Measurements from ENCODE around the gene MACO1.
"Not testable (repeated sequence)": the region's sequence is repeated elsewhere in the genome, so short reads cannot be mapped to it uniquely, and the experiment has no call there.

The MACO1 gene

GRCh38 chr1:25430073-25430966 is at the start of gene MACO1:
Gene MACO1 (plus strand): TSS chr1:25430897. CDS start chr1:25431099, 202 bp downstream.
- peak; percentile 96 for DNase-seq

- DNase-seq, result not testable (repeated sequence)
Observed at GRCh38 chr1:25382543-25382942, 48.2 kb upstream of the MACO1 start.

GRCh38 chr1:25383090-25383489 is 47.6 kb upstream of the MACO1 start:
- not testable (repeated sequence) for DNase-seq

GRCh38 chr1:25383875-25384274 is 46.8 kb upstream of the MACO1 start:
- DNase-seq, result not testable (repeated sequence)

GRCh38 chr1:25387096-25387495 is 43.6 kb upstream of the MACO1 start:
- DNase-seq, result not testable (repeated sequence)

GRCh38 chr1:25388691-25389090 is 42.0 kb upstream of the MACO1 start:
- DNase-seq, result not testable (repeated sequence)

GRCh38 chr1:25389721-25390120 is 41.0 kb upstream of the MACO1 start:
- DNase-seq, result not testable (repeated sequence)

- DNase-seq, result no peak
Observed at GRCh38 chr1:25392841-25393240, 37.9 kb upstream of the MACO1 start.

GRCh38 chr1:25397549-25397948 is 33.1 kb upstream of the MACO1 start:
- DNase-seq, result not testable (repeated sequence)

- DNase-seq, result not testable (repeated sequence)
Observed at GRCh38 chr1:25398079-25398478, 32.6 kb upstream of the MACO1 start.

- not testable (repeated sequence) for DNase-seq
Observed at GRCh38 chr1:25402947-25403803, 27.5 kb upstream of the MACO1 start.

- not testable (repeated sequence) for DNase-seq
Observed at GRCh38 chr1:25405731-25406305, 24.9 kb upstream of the MACO1 start.

GRCh38 chr1:25409641-25410427 is 20.9 kb upstream of the MACO1 start:
- not testable (repeated sequence) for DNase-seq

GRCh38 chr1:25412872-25413623 is 17.6 kb upstream of the MACO1 start:
- DNase-seq, result not testable (repeated sequence)

GRCh38 chr1:25414157-25414556 is 16.5 kb upstream of the MACO1 start:
- DNase-seq, result not testable (repeated sequence)

- DNase-seq, result not testable (repeated sequence)
Observed at GRCh38 chr1:25414578-25414977, 16.1 kb upstream of the MACO1 start.

- not testable (repeated sequence) for DNase-seq
Observed at GRCh38 chr1:25417280-25417679, 13.4 kb upstream of the MACO1 start.

GRCh38 chr1:25419339-25419738 is 11.4 kb upstream of the MACO1 start:
- DNase-seq, result not testable (repeated sequence)

- DNase-seq, result not testable (repeated sequence)
Observed at GRCh38 chr1:25420715-25421114, 10.0 kb upstream of the MACO1 start, which contains the start of gene RHCE. Gene RHCE (minus strand): TSS chr1:25420825. CDS start chr1:25420786, 39 bp downstream.

GRCh38 chr1:25423206-25423605 is 7.5 kb upstream of the MACO1 start:
- DNase-seq, result not testable (repeated sequence)
